LNCaP clone FGC (cell line): Measurements from ENCODE around the gene LHFPL6.
"Not testable (repeated sequence)": the region's sequence is repeated elsewhere in the genome, so short reads cannot be mapped to it uniquely, and the experiment has no call there.

Experiments used
- DNase-seq: peaks from one replicate; pipeline ENCODE4 v3.0.0-alpha.2; 2011; ENCODE audit warnings: low read depth
- H3K4me3 ChIP-seq: 2 replicates; pipeline ENCODE4 v1.5.1; 2011; ENCODE audit warnings: mild to moderate bottlenecking, low read depth, low read length, control low read depth
- TF ChIP-seq, protein P1 (sequence below): IDR thresholded peaks from 2 replicates; pipeline ENCODE4 v1.5.1; 2012; ENCODE audit warnings: mild to moderate bottlenecking; ENCODE audit not compliant: control insufficient read depth, insufficient read depth; ENCODE audit errors: extremely low read depth

LHFPL6 gene

GRCh38 chr13:39345982-39346381 lies 257.0 kb downstream of the LHFPL6 start:
- TF ChIP-seq, protein P1, sequence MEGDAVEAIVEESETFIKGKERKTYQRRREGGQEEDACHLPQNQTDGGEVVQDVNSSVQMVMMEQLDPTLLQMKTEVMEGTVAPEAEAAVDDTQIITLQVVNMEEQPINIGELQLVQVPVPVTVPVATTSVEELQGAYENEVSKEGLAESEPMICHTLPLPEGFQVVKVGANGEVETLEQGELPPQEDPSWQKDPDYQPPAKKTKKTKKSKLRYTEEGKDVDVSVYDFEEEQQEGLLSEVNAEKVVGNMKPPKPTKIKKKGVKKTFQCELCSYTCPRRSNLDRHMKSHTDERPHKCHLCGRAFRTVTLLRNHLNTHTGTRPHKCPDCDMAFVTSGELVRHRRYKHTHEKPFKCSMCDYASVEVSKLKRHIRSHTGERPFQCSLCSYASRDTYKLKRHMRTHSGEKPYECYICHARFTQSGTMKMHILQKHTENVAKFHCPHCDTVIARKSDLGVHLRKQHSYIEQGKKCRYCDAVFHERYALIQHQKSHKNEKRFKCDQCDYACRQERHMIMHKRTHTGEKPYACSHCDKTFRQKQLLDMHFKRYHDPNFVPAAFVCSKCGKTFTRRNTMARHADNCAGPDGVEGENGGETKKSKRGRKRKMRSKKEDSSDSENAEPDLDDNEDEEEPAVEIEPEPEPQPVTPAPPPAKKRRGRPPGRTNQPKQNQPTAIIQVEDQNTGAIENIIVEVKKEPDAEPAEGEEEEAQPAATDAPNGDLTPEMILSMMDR, result no peak
- no peak overlapping the region for H3K4me3 ChIP-seq
- no peak for DNase-seq

DNA sequence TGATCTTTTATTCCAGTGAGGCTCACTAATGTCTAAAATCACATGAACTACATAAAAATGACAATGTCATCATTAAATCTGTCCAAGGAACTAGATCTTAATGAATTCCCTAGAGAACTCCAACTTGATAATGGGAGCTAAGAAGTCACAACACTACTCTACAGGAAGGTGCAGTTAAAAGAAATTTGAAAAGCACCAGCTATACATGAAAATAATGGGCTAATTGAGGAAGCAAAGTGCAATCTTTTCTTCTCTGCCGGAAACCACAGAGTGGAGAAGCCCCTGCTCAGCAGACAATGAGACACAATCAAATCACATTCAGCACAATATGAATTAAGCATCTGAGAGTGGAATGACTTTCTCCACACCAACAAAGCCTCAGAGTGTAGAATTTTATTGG lies 261.7 kb downstream of the LHFPL6 start:
- DNase-seq, result no peak
- TF ChIP-seq, protein P1, result no peak
- H3K4me3 ChIP-seq, result no peak overlapping the region

DNA sequence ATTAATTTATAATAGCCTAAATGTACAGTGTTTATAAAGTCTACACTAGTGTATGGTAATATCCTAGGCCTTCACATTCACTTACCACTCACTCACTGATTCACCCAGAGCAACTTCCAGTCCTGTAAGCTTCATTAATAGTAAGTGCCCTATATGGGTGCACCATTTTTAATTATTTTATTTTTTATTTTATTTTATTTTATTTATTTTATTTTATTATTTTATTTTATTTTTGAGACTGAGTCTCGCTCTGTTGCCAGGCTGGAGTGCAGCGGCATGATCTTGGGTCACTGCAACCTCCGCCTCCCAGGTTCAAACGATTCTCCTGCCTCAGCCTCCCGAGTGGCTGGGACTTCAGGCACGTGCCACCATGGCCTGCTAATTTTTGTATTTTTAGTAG lies 264.9 kb downstream of the LHFPL6 start:
- DNase-seq, H3K4me3 ChIP-seq: not testable (repeated sequence)

GRCh38 chr13:39336937-39337336 lies 266.1 kb downstream of the LHFPL6 start:
- no peak for DNase-seq
- no peak overlapping the region for H3K4me3 ChIP-seq
- TF ChIP-seq, protein P1, result no peak

- no peak for DNase-seq
- H3K4me3 ChIP-seq, result no peak overlapping the region
- TF ChIP-seq, protein P1, result no peak
Measured at GRCh38 chr13:39336207-39336606, 266.8 kb downstream of the LHFPL6 start.

DNA sequence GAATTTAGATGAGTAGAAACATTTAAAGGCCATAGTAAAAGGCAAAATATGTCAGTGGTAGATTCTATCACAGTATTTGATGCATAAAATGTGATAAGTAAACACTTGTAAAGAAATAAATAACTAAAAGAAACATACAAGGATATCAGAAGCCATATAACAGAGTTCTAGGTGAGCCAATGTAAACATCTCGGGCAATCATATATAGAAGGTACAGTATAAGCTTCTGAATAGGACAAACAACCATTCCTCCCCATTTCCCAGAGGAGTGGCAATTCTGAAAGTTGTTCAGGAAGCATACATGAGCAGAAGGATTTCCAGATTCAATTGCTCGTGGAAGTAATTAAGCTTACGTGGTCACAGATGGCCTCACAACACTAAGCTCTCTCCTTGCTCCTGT lies 267.3 kb downstream of the LHFPL6 start:
- TF ChIP-seq, protein P1, result no peak
- DNase-seq, result peak; percentile 38
- H3K4me3 ChIP-seq, result no peak overlapping the region

GRCh38 chr13:39330504-39330903 lies 272.5 kb downstream of the LHFPL6 start:
- H3K4me3 ChIP-seq, result no peak overlapping the region
- DNase-seq, result no peak
- TF ChIP-seq, protein P1, result no peak
